Body of pancreas (tissue), 4 donors: Measurements from ENCODE around the gene GRID2.

Source experiments
- POLR2A ChIP-seq, 3 donors: fragments of 450-650 bp; IDR thresholded peaks; one replicate each; pipeline ENCODE4 v1.6.1; 2016; ENCODE audit warnings: antibody characterized with exemption in 3 of 3, mild to moderate bottlenecking in 2 of 3
- TF ChIP-seq, protein P1 (sequence below), 7 experiments: fragments of 450-650 bp in 4 of 7; fragments of 200-600 bp in 3 of 7; sonication (generic) in 3 of 7; IDR thresholded peaks; one replicate each; pipeline ENCODE4 v1.5.1; 2016 to 2019; ENCODE audit warnings: antibody characterized with exemption in 7 of 7

DNA sequence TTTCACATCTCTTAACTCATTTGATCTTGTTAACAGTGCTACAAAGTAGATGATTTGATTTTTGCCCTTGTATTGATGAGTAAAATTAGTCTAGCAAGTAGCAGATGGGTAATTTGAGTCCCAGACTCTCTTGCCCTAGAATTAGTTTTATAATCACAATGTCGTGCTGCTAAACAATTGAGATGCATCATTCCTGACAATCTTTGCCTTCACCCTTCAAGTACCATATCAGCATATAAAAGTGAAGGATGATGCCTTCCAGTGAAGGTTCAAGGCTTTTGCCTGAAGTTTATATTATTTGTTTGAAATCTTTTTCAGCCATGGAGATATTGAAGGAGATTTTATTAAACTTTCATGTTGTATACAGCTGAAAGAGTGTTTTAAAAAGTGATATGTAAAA, 141.4 kb downstream of the GRID2 start:
- TF ChIP-seq, protein P1, sequence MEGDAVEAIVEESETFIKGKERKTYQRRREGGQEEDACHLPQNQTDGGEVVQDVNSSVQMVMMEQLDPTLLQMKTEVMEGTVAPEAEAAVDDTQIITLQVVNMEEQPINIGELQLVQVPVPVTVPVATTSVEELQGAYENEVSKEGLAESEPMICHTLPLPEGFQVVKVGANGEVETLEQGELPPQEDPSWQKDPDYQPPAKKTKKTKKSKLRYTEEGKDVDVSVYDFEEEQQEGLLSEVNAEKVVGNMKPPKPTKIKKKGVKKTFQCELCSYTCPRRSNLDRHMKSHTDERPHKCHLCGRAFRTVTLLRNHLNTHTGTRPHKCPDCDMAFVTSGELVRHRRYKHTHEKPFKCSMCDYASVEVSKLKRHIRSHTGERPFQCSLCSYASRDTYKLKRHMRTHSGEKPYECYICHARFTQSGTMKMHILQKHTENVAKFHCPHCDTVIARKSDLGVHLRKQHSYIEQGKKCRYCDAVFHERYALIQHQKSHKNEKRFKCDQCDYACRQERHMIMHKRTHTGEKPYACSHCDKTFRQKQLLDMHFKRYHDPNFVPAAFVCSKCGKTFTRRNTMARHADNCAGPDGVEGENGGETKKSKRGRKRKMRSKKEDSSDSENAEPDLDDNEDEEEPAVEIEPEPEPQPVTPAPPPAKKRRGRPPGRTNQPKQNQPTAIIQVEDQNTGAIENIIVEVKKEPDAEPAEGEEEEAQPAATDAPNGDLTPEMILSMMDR (IDR thresholded peaks at IDR 0.05) = no peak
- TF ChIP-seq POLR2A (IDR thresholded peaks at IDR 0.05) = no peak
